Psoas muscle (tissue), 8 donors: ENCODE results near the gene KCNN3. TPM values are rescaled to one million over a fixed set of nuclear protein-coding genes. Genes with fewer than 3 reads are reported as not detected.

Experiments
- ATAC-seq, 4 donors: fragments of 200-7000 bp; cut with Tn5 transposase; one replicate each; pipeline ENCODE4 v1.9.1; 2020; ENCODE audit warnings: moderate library complexity in 3 of 4, mild to moderate bottlenecking in 2 of 4
- DNase-seq, 2 donors: peaks; one replicate each; pipeline ENCODE4 v3.0.0-alpha.2; 2020
- H3K27ac ChIP-seq: fragments of 200-600 bp; one replicate; pipeline ENCODE4 v1.8.0; 2022
- H3K27me3 ChIP-seq, 3 donors: fragments of 200-600 bp in 1 of 3; one replicate each; pipeline versions ENCODE4 v1.6.1 to v1.8.0; 2013 to 2022; ENCODE audit warnings: low read length in 2 of 3, mild to moderate bottlenecking in 2 of 3, moderate library complexity in 1 of 3; ENCODE audit not compliant: insufficient read depth in 3 of 3
- H3K36me3 ChIP-seq, 2 donors: fragments of 200-600 bp in 1 of 2; one replicate each; pipeline versions ENCODE4 v1.6.1 to v1.8.0; 2013 to 2022; ENCODE audit warnings: low read depth in 1 of 2, mild to moderate bottlenecking in 1 of 2, moderate library complexity in 1 of 2; ENCODE audit not compliant: insufficient read depth in 1 of 2
- H3K4me1 ChIP-seq: fragments of 200-600 bp; one replicate; pipeline ENCODE4 v1.8.0; 2022
- H3K4me3 ChIP-seq: fragments of 200-600 bp; one replicate; pipeline ENCODE4 v1.8.0; 2022; ENCODE audit warnings: mild to moderate bottlenecking
- H3K9me3 ChIP-seq: fragments of 200-600 bp; one replicate; pipeline ENCODE4 v1.8.0; 2022
- WGBS, 3 donors: extraction: QIAGEN DNeasy Blood & Tissue Kit; methylation state at CpG; one replicate each; pipeline versions ENCODE4 v1.1.6 to v1.1.7; 2013; 5-methylcytosine and 5-hydroxymethylcytosine counted together
- intact Hi-C, 2 donors: fragments of 100-400 bp; cut with DNase I; formaldehyde crosslinking; loops; one replicate each; pipeline versions ENCODE4 v1.11.0 to v1.14.2; 2022
- polyA plus RNA-seq, 3 donors: library from polyadenylated mRNA; stranded (reverse); fragments of 200-250 nt; gene quantifications; one replicate each; pipeline ENCODE4 v1.2.3, GENCODE V29; 2013
- total RNA-seq, 4 donors: library from RNA; stranded (reverse); fragmentation: NEBNext Ultra II Directional in 2 of 4; extraction: Animal tissue kit (Norgen Biotek cat#: 25700) in 2 of 4; gene quantifications; one replicate each; pipeline versions ENCODE4 v1.2.1 to v1.2.4, GENCODE V29; 2021 to 2023
- TF ChIP-seq, protein P1 (sequence below): fragments of 200-600 bp; IDR thresholded peaks from one replicate; pipeline ENCODE4 v1.8.0; 2022; ENCODE audit warnings: antibody characterized with exemption
- donor health status: healthy with polysubstance abuse.
- donor health status: DM: no; HTN: no; CAD: no; lungs with moderate emphysema.
- donor health status: Bipolar disorder and iron deficiency.
- donor health status: healthy.
- donor health status: DM: yes; HTN: yes; CAD: no.
- donor health status: DM: no; HTN: no; CAD: no.
- donor health status: DM: no; HTN: no; CAD: no.
- donor health status: DM: yes; HTN: yes; CAD: no.

The KCNN3 gene
- total and polyA plus RNA-seq, 7 donors, result 2.5 to 60.9 (median 11.8) TPM

DNA sequence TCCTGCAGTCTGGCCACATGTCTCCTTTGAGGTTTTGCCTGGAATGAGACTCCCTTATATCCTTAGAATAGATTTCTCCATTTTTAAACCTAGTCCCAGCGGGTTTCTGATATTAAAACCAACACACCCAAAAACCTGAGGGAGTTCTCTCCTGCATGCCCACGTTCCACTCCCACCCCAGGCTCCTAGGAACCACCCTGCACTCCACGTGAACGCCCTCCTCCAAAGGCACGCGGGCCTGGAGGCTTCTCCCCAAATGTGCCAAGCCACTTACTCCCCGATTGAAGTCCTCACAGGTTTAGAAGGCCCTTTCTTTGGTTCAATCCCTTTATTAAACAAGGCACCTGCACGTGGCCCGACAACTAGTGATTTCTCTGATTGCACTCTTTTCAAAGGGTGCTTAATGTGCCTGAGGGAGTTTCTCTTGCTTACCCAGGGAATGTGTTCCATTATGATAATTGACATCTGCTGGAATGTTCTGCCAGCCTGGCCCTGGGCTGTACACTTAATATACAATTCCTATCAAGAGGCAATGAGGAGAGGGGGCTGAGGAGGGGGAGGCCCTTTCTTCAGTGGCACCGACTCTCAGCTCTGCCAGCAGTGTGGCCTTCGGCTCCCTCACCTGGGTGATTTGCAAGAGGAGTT lies 157.8 kb downstream of the KCNN3 start:
- 90 to 92% (median 92%) methylated on average over 11 of the region's 11 CpGs for WGBS, 3 donors
- intact Hi-C loops, result no loop called here
- TF ChIP-seq, protein P1, sequence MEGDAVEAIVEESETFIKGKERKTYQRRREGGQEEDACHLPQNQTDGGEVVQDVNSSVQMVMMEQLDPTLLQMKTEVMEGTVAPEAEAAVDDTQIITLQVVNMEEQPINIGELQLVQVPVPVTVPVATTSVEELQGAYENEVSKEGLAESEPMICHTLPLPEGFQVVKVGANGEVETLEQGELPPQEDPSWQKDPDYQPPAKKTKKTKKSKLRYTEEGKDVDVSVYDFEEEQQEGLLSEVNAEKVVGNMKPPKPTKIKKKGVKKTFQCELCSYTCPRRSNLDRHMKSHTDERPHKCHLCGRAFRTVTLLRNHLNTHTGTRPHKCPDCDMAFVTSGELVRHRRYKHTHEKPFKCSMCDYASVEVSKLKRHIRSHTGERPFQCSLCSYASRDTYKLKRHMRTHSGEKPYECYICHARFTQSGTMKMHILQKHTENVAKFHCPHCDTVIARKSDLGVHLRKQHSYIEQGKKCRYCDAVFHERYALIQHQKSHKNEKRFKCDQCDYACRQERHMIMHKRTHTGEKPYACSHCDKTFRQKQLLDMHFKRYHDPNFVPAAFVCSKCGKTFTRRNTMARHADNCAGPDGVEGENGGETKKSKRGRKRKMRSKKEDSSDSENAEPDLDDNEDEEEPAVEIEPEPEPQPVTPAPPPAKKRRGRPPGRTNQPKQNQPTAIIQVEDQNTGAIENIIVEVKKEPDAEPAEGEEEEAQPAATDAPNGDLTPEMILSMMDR, result no peak
- Histone ChIP-seq H3K9me3 (no peaks in the 10 kb centered on the region), H3K27ac (no peak overlapping the region), H3K27me3 (no peaks in the 10 kb centered on the region), H3K4me3 (no peak overlapping the region), H3K36me3 (peaks cover 0 to 46% of the 10 kb centered on the region in 2 donors), H3K4me1 (peaks cover 23% of the 10 kb centered on the region)
- DNase-seq, result no peak
- ATAC-seq, result no peak

- Histone ChIP-seq H3K4me1 (peaks cover 23% of the 10 kb centered on the region), H3K9me3 (no peaks in the 10 kb centered on the region), H3K4me3 (no peak overlapping the region), H3K36me3 (peaks cover 0 to 46% of the 10 kb centered on the region in 2 donors), H3K27me3 (no peaks in the 10 kb centered on the region), H3K27ac (no peak overlapping the region)
- TF ChIP-seq, protein P1, result no peak
- intact Hi-C loops, result no loop called here
- no peak for ATAC-seq
- DNase-seq, result no peak
- 92 to 94% (median 92%) methylated on average over 1 of the region's 1 CpG for WGBS, 3 donors
Observed at GRCh38 chr1:154711416-154711815, 158.7 kb downstream of the KCNN3 start.

DNA sequence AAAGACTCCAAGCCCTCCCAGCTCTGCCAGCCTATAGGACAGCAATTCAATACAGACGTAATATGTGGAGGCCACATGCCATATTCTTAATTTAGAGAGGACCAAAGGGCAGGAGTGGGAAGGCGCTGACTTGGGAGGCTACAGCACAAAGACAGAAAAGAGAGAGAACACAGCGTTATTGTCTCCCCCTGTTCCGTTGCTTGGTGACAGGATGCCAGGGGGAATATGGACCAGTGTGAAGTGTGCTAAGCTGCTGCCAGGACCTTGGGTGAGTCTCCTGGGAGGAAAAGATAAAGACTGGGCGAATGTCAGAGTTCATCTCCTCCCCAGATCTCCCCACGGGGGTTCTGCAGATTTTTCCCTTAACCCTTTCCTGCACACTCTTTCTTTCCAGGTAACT lies 160.0 kb downstream of the KCNN3 start:
- TF ChIP-seq, protein P1, result no peak
- ATAC-seq (no peak), DNase-seq (no peak)
- H3K9me3 ChIP-seq, result no peaks in the 10 kb centered on the region
- H3K27me3 ChIP-seq, result no peaks in the 10 kb centered on the region
- H3K36me3 ChIP-seq, result peaks cover 0 to 46% of the 10 kb centered on the region in 2 donors
- intact Hi-C loops, result no loop called here
- peaks cover 10% of the 10 kb centered on the region for H3K4me1 ChIP-seq
- no peak overlapping the region for H3K4me3 ChIP-seq
- 69 to 71% (median 70%) methylated on average over 6 of the region's 6 CpGs for WGBS, 3 donors
- no peak overlapping the region for H3K27ac ChIP-seq

- H3K4me3 ChIP-seq, result no peak overlapping the region
- 74 to 91% (median 86%) methylated on average over 17 of the region's 17 CpGs for WGBS, 3 donors
Observed at GRCh38 chr1:154707901-154708463, 162.1 kb downstream of the KCNN3 start.

More at GRCh38 chr1:154707901-154708463, 162.1 kb downstream of the KCNN3 start:
- no peaks in the 10 kb centered on the region for H3K9me3 ChIP-seq
- H3K27ac ChIP-seq, result no peak overlapping the region
- peaks cover 0 to 35% of the 10 kb centered on the region in 2 donors for H3K36me3 ChIP-seq
- H3K27me3 ChIP-seq, result no peaks in the 10 kb centered on the region
- H3K4me1 ChIP-seq, result peaks cover 8% of the 10 kb centered on the region
- intact Hi-C loops, result no loop called here
- DNase-seq, result no peak
- TF ChIP-seq, protein P1, result no peak
- peak; percentile 70 to 92 (median 80) for ATAC-seq
